HCT116 (cell line): ENCODE data around the gene RBBP8NL. TPM values are rescaled to one million over a fixed set of nuclear protein-coding genes. Genes with fewer than 3 reads are reported as not detected.

ENCODE experiments used
- ATAC-seq: fragments of 200-7000 bp; cut with Tn5 transposase; 2 replicates; pipeline ENCODE4 v1.9.1; 2020; ENCODE audit warnings: mild to moderate bottlenecking, moderate library complexity
- BruUV-seq: library from RNA; stranded (reverse); fragments of 400-500 nt; replicated peaks from 2 replicates; lab custom pipeline; 2021; lab: Mats Ljungman, UMichigan
- CTCF ChIA-PET: fragments of 300-600 bp; sonication (Branson Sonifier 250); formaldehyde crosslinking; loops from one replicate; lab custom pipeline; 2021; ENCODE audit warnings: antibody characterized with exemption; lab: Charles Lee
- POLR2A ChIA-PET: fragments of 300-600, 350-600 bp; sonication (Branson Sonifier 250); formaldehyde crosslinking; loops from one replicate; lab custom pipeline; 2021; ENCODE audit warnings: antibody characterized with exemption; lab: Charles Lee
- RAD21 ChIA-PET, 2 experiments: fragments of 300-600 bp; sonication (Branson Sonifier 250); formaldehyde crosslinking; loops; one replicate each; lab custom pipeline; 2023; ENCODE audit warnings: low total read pairs in 2 of 2; ENCODE audit not compliant: uncharacterized antibody in 2 of 2, unreplicated experiment in 2 of 2, low non-redundant PET in 1 of 2; lab: Charles Lee
- DNase-seq: peaks from one replicate; pipeline ENCODE4 v3.0.0-alpha.2; 2010; ENCODE audit warnings: low read depth, low spot score
- H2AFZ ChIP-seq: fragments of 200-600 bp; shearing (Covaris generic), sonication (generic); 2 replicates; pipeline ENCODE4 v1.6.1; 2017; ENCODE audit warnings: low read depth, mixed run types, mixed read lengths, antibody characterized with exemption, low read length; ENCODE audit not compliant: poor library complexity, severe bottlenecking
- H3K27ac ChIP-seq: 2 replicates; pipeline ENCODE4 v1.5.1; 2012; ENCODE audit warnings: low read depth, low read length
- H3K27me3 ChIP-seq: fragments of 200-600 bp; sonication (generic); 2 replicates; pipeline ENCODE4 v1.6.1; 2016; ENCODE audit warnings: mixed run types, low read length, mixed read lengths; ENCODE audit not compliant: insufficient read depth
- H3K36me3 ChIP-seq, 2 experiments: fragments of 200-500 bp in 1 of 2; fragments of 200-600 bp in 1 of 2; sonication (Bioruptor generic) in 1 of 2; sonication (generic) in 1 of 2; 2 replicates each; pipeline versions ENCODE4 v1.5.1 to v1.6.1; 2014 to 2016; ENCODE audit warnings: low read length in 2 of 2, inconsistent platforms in 1 of 2, mixed read lengths in 1 of 2, mixed run types in 1 of 2; ENCODE audit not compliant: insufficient read depth in 2 of 2, control insufficient read depth in 1 of 2
- H3K4me1 ChIP-seq, 2 experiments: fragments of 200-600 bp in 1 of 2; sonication (generic) in 1 of 2; 2 replicates each; pipeline versions ENCODE4 v1.5.1 to v1.6.1; 2012 to 2017; ENCODE audit warnings: low read length in 2 of 2, inconsistent platforms in 1 of 2, mild to moderate bottlenecking in 1 of 2, mixed read lengths in 1 of 2, mixed run types in 1 of 2, moderate library complexity in 1 of 2; ENCODE audit not compliant: insufficient read depth in 2 of 2, control insufficient read depth in 1 of 2
- H3K4me2 ChIP-seq: fragments of 200-600 bp; sonication (generic); 2 replicates; pipeline ENCODE4 v1.6.1; 2017; ENCODE audit warnings: mixed run types, low read length, mixed read lengths
- H3K4me3 ChIP-seq, 2 experiments: fragments of 200-600 bp in 1 of 2; sonication (generic) in 1 of 2; replicated peaks in 1 of 2; 2 replicates each; pipeline ENCODE4 v1.5.1; 2011 to 2016; ENCODE audit warnings: low read length in 2 of 2, control low read depth in 1 of 2, low read depth in 1 of 2, mild to moderate bottlenecking in 1 of 2, mixed read lengths in 1 of 2, mixed run types in 1 of 2
- H3K79me2 ChIP-seq: fragments of 200-600 bp; sonication (generic); 2 replicates; pipeline ENCODE4 v1.6.1; 2017; ENCODE audit warnings: mild to moderate bottlenecking, mixed run types, low read length, moderate library complexity, mixed read lengths; ENCODE audit not compliant: insufficient read depth
- H3K9ac ChIP-seq: fragments of 200-600 bp; sonication (generic); 2 replicates; pipeline ENCODE4 v1.6.1; 2016; ENCODE audit warnings: low read length, mixed read lengths
- H3K9me2 ChIP-seq: fragments of 200-600 bp; sonication (generic), shearing (Covaris generic); 2 replicates; pipeline ENCODE4 v1.6.1; 2017; ENCODE audit warnings: mixed run types, mild to moderate bottlenecking, moderate library complexity; ENCODE audit not compliant: insufficient read depth
- H3K9me3 ChIP-seq, 2 experiments: fragments of 200-500 bp in 1 of 2; fragments of 200-600 bp in 1 of 2; sonication (Bioruptor generic) in 1 of 2; sonication (generic) in 1 of 2; 2 replicates each; pipeline ENCODE4 v1.6.1; 2014 to 2017; ENCODE audit warnings: low read length in 2 of 2, mixed read lengths in 2 of 2, inconsistent platforms in 1 of 2, low read depth in 1 of 2, mild to moderate bottlenecking in 1 of 2, mixed run types in 1 of 2, moderate library complexity in 1 of 2; ENCODE audit not compliant: control insufficient read depth in 1 of 2, insufficient read depth in 1 of 2
- H4K20me1 ChIP-seq: fragments of 200-600 bp; sonication (generic), shearing (Covaris generic); 2 replicates; pipeline ENCODE4 v1.6.1; 2017; ENCODE audit warnings: mixed run types, mild to moderate bottlenecking, moderate library complexity; ENCODE audit not compliant: insufficient read depth
- CTCF ChIP-seq, 3 experiments: fragments of 200-600 bp in 1 of 3; sonication (generic) in 1 of 3; IDR thresholded peaks in 2 of 3; conservative IDR thresholded peaks in 1 of 3; 2 replicates each; pipeline ENCODE4 v1.5.1; 2012 to 2017; ENCODE audit warnings: low read depth in 2 of 3, low read length in 2 of 3, antibody characterized with exemption in 1 of 3, borderline replicate concordance in 1 of 3, control low read depth in 1 of 3, mild to moderate bottlenecking in 1 of 3, mixed read lengths in 1 of 3, mixed run types in 1 of 3, moderate library complexity in 1 of 3; ENCODE audit not compliant: insufficient read depth in 1 of 3
- SRF ChIP-seq: IDR thresholded peaks from 2 replicates; pipeline ENCODE4 v1.6.1; 2012; ENCODE audit warnings: low read depth
- TCF7L2 ChIP-seq: IDR thresholded peaks from 2 replicates; pipeline ENCODE4 v1.7.0; 2011; ENCODE audit warnings: borderline replicate concordance, inconsistent platforms; ENCODE audit not compliant: insufficient read depth, insufficient read length; ENCODE audit errors: extremely low read depth
- ZFX ChIP-seq: fragments of 450-650 bp; IDR thresholded peaks from 2 replicates; pipeline ENCODE4 v1.6.1; 2017
- intact Hi-C: fragments of 100-400 bp; cut with micrococcal nuclease; formaldehyde crosslinking; loops from 2 replicates; pipeline ENCODE4 v1.10.0; 2022
- total RNA-seq: library from RNA; stranded (reverse); gene quantifications from one replicate; pipeline ENCODE4 v1.2.1, GENCODE V29; 2021; ENCODE audit not compliant: unreplicated experiment

RBBP8NL gene
- total RNA-seq, 1 experiment from 2014 or later = 0.59 TPM

- no peaks in the 10 kb centered on the region for H3K9me2 ChIP-seq
- no TSS peak for BruUV-seq
- no peaks in the 10 kb centered on the region for H4K20me1 ChIP-seq
- H2AFZ ChIP-seq = no peak overlapping the region
- H3K79me2 ChIP-seq = peaks cover 10% of the 10 kb centered on the region
- no peaks in the 10 kb centered on the region for H3K36me3 ChIP-seq
- peak; percentile 61 for TF ChIP-seq TCF7L2
- no peak for TF ChIP-seq SRF
- TF ChIP-seq, all 23 proteins: peak for 1
- CTCF ChIA-PET = interaction anchor here (1.5 kb wide), 1 partner anchor 12 kb away, joined by 4 read pairs; no protein-coding TSS in a partner anchor
- intact Hi-C loops = no loop called here
- Histone ChIP-seq H3K4me2 (peak overlapping the region; percentile 100), H3K4me3 (no peak overlapping the region), H3K27me3 (no peaks in the 10 kb centered on the region), H3K4me1 (peaks cover 38 to 60% of the 10 kb centered on the region in 2 experiments), H3K9me3 (no peaks in the 10 kb centered on the region), H3K9ac (no peak overlapping the region; the same call in 1 of the 2 replicates), H3K27ac (peak overlapping the region; percentile 74; the same call in 1 of the 2 replicates)
- DNase-seq (no peak), ATAC-seq (no peak)
- POLR2A ChIA-PET = no interaction called here
- RAD21 ChIA-PET = no interaction called here
These were observed 56.3 kb downstream of the RBBP8NL start for GRCh38 chr20:62370807-62371587.

GRCh38 chr20:62370115-62370806 lies 57.1 kb downstream of the RBBP8NL start:
- H3K9ac ChIP-seq = peak overlapping the region; percentile 51
- no TSS peak for BruUV-seq

More at GRCh38 chr20:62370115-62370806, 57.1 kb downstream of the RBBP8NL start:
- TF ChIP-seq ZFX (peak; percentile 30; the same call in 1 of the 2 replicates), CTCF (IDR thresholded peaks at IDR 0.05 in 2 of 3, conservative IDR thresholded peaks at IDR 0.05 in 1 of 3; ENCODE audit: borderline replicate concordance in 1 of 3, insufficient read depth in 1 of 3, low read depth in 2 of 3, low read length in 2 of 3) (no peak)
- RAD21 ChIA-PET = no interaction called here
- POLR2A ChIA-PET = interaction anchor here (1.4 kb wide), 1 partner anchor 11 kb away, joined by 5 read pairs; no protein-coding TSS in a partner anchor
- peaks cover 17% of the 10 kb centered on the region for H3K79me2 ChIP-seq
- H3K9me3 ChIP-seq = no peaks in the 10 kb centered on the region
- ATAC-seq = peak; percentile 20
- H3K4me3 ChIP-seq = peak overlapping the region in 1 of 2 experiments; percentile 83; a peak in 2 of 4 replicates
- no peaks in the 10 kb centered on the region for H3K9me2 ChIP-seq
- H3K36me3 ChIP-seq = no peaks in the 10 kb centered on the region
- H4K20me1 ChIP-seq = no peaks in the 10 kb centered on the region
- intact Hi-C loops = no loop called here
- peaks cover 42 to 65% of the 10 kb centered on the region in 2 experiments for H3K4me1 ChIP-seq
- peak overlapping the region; percentile 74 for H3K27ac ChIP-seq
- no peaks in the 10 kb centered on the region for H3K27me3 ChIP-seq
- DNase-seq = no peak
- peak overlapping the region; percentile 100 for H3K4me2 ChIP-seq
- H2AFZ ChIP-seq = no peak overlapping the region
- CTCF ChIA-PET = no interaction called here
